HEK293 (cell line): Measurements from ENCODE around the gene DENND5A.

Source experiments
- CTCF ChIA-PET: fragments of 350-600 bp; formaldehyde crosslinking; extraction: SDS; loops from one replicate; lab custom pipeline; 2021; ENCODE audit warnings: antibody characterized with exemption; lab: Yijun Ruan, JAX
- POLR2A ChIA-PET: fragments of 300-600 bp; formaldehyde crosslinking; extraction: SDS; loops from one replicate; lab custom pipeline; 2020; ENCODE audit warnings: antibody characterized with exemption, inconsistent platforms; lab: Yijun Ruan, JAX
- H3K27ac ChIP-seq: fragments of 200-500 bp; sonication (Bioruptor generic); 2 replicates; pipeline ENCODE4 v1.5.1; 2014; ENCODE audit warnings: low read depth, low read length, control low read depth, inconsistent platforms; ENCODE audit errors: extremely low read depth
- H3K36me3 ChIP-seq, 2 experiments: fragments of 200-500 bp in 1 of 2; sonication (Bioruptor generic) in 1 of 2; 1 replicate in 1 of 2; 2 replicates in 1 of 2; pipeline ENCODE4 v1.5.1; 2014 to 2017; ENCODE audit warnings: inconsistent platforms in 2 of 2, low read length in 2 of 2; ENCODE audit not compliant: control insufficient read depth in 2 of 2, insufficient read depth in 1 of 2
- H3K4me1 ChIP-seq: fragments of 200-500 bp; sonication (Bioruptor generic); 2 replicates; pipeline ENCODE4 v1.5.1; 2014; ENCODE audit warnings: mild to moderate bottlenecking, low read length, inconsistent platforms; ENCODE audit not compliant: control insufficient read depth, insufficient read depth
- H3K4me3 ChIP-seq: 2 replicates; pipeline ENCODE4 v1.5.1; 2011; ENCODE audit warnings: low read depth, mild to moderate bottlenecking, control low read depth, low read length, moderate library complexity
- H3K9me3 ChIP-seq: fragments of 200-500 bp; sonication (Bioruptor generic); 2 replicates; pipeline ENCODE4 v1.5.1; 2014; ENCODE audit warnings: low read depth, low read length, inconsistent platforms; ENCODE audit not compliant: control insufficient read depth, insufficient read depth
- EGR2 ChIP-seq: fragments of 450-650 bp; formaldehyde crosslinking; IDR thresholded peaks from 2 replicates; pipeline ENCODE4 v1.5.1; 2016; ENCODE audit warnings: low read depth, missing biosample characterization, missing genetic modification characterization
- IKZF3 ChIP-seq: fragments of 450-650 bp; IDR thresholded peaks from 2 replicates; pipeline ENCODE4 v1.5.0; 2018; ENCODE audit warnings: missing biosample characterization, mild to moderate bottlenecking, missing genetic modification characterization, moderate library complexity
- PATZ1 ChIP-seq: fragments of 450-650 bp; formaldehyde crosslinking; IDR thresholded peaks from 2 replicates; pipeline ENCODE4 v1.5.1; 2016; ENCODE audit warnings: missing biosample characterization, missing genetic modification characterization
- PRDM1 ChIP-seq: fragments of 450-650 bp; formaldehyde crosslinking; IDR thresholded peaks from 2 replicates; pipeline ENCODE4; 2016; ENCODE audit warnings: missing biosample characterization, missing genetic modification characterization
- SCRT2 ChIP-seq: fragments of 450-650 bp; formaldehyde crosslinking; IDR thresholded peaks from 2 replicates; pipeline ENCODE4 v1.5.1; 2016; ENCODE audit warnings: missing biosample characterization, missing genetic modification characterization
- WT1 ChIP-seq: fragments of 450-650 bp; formaldehyde crosslinking; IDR thresholded peaks from 2 replicates; pipeline ENCODE4 v1.5.1; 2016; ENCODE audit warnings: missing biosample characterization, missing genetic modification characterization
- ZBTB26 ChIP-seq: fragments of 450-650 bp; formaldehyde crosslinking; optimal IDR thresholded peaks from 2 replicates; pipeline ENCODE3; 2016; ENCODE audit warnings: missing biosample characterization, mild to moderate bottlenecking, missing genetic modification characterization
- ZNF140 ChIP-seq: fragments of 450-650 bp; formaldehyde crosslinking; IDR thresholded peaks from 2 replicates; pipeline ENCODE4 v1.5.1; 2016; ENCODE audit warnings: missing biosample characterization, missing genetic modification characterization
- ZNF248 ChIP-seq: fragments of 450-650 bp; formaldehyde crosslinking; IDR thresholded peaks from 2 replicates; pipeline ENCODE4 v1.5.1; 2017; ENCODE audit warnings: missing biosample characterization, missing genetic modification characterization
- ZNF292 ChIP-seq: fragments of 450-650 bp; formaldehyde crosslinking; IDR thresholded peaks from 2 replicates; pipeline ENCODE4 v1.5.1; 2016; ENCODE audit warnings: low read depth, missing biosample characterization, missing genetic modification characterization, borderline replicate concordance
- ZNF366 ChIP-seq: fragments of 450-650 bp; formaldehyde crosslinking; conservative IDR thresholded peaks from 2 replicates; pipeline ENCODE4 v1.5.1; 2016; ENCODE audit warnings: missing biosample characterization, missing genetic modification characterization
- ZNF433 ChIP-seq: fragments of 450-650 bp; formaldehyde crosslinking; IDR thresholded peaks from 2 replicates; pipeline ENCODE4 v1.5.1; 2016; ENCODE audit warnings: missing biosample characterization, missing genetic modification characterization, low read depth
- ZNF610 ChIP-seq: fragments of 450-650 bp; formaldehyde crosslinking; IDR thresholded peaks from 2 replicates; pipeline ENCODE4 v1.5.1; 2016; ENCODE audit warnings: missing biosample characterization, missing genetic modification characterization, borderline replicate concordance
- ZNF624 ChIP-seq: fragments of 450-650 bp; formaldehyde crosslinking; IDR thresholded peaks from 2 replicates; pipeline ENCODE4 v1.5.1; 2017; ENCODE audit warnings: missing biosample characterization, missing genetic modification characterization
- ZNF707 ChIP-seq: fragments of 450-650 bp; formaldehyde crosslinking; IDR thresholded peaks from 2 replicates; pipeline ENCODE4 v1.5.1; 2016; ENCODE audit warnings: missing biosample characterization, missing genetic modification characterization

DENND5A gene

DNA sequence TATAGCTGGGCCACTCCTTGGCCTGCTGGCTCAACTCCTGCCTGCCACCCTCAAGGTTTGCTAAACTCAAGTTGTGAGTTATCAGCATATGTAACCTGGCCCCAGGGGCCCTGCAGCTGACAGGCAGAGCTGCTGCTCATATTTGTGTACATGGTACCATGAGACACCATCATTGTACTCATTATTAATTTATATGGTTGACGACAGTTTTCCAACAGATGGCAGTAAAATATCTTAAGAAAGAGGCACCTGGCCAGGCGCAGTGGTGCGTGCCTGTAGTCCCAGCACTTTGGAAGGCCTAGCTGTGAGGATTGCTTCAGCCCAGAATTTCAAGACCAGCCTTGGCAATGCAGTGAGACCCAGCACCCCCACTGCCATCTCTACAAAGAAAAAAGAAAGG is 11.4 kb upstream of the DENND5A start (continued):
- TF ChIP-seq PATZ1 (tag by site-specific recombination) (no peak), ZNF624 (tag by site-specific recombination) (no peak), EGR2 (tag by site-specific recombination) (no peak), ZNF610 (no peak), ZNF292 (tag by site-specific recombination) (no peak), ZBTB26 (tag by site-specific recombination) (no peak), ZNF433 (tag by site-specific recombination) (no peak), WT1 (no peak)

DNA sequence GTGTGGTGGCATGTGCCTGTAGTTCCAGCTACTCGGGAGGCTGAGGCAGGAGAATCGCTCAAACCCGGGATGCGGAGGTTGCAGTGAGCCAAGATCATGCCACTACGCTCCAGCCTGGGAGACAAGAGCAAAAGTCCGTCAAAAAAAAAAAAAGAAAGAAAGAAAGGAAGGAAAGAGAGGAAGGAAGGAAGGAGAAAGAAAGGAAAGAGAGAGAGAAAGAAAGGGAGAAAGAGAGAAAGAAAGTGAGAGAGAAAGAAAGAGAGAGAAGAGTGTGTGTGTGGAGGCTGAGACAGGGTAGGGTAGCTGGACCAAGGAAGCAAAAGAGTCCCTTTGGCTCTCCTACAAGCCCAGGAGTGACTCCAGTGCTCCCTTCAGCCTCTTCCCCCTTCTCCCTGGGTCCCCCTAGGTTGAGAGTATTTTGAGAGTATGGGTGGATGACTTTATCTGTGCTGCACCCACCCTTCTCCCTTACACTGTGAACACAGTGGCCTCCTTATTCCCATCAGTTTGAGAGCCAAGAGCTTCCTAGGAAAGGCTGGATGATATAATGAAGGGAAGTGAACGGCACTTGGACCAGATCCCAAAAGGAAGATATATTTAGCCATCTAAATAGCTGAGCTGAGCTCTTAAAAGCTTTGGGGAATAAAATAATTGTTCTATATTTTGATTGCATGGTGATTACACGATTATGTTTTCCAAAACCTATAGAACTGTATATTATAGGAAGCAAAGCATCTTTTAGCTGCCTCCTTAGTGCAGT is 9.5 kb upstream of the DENND5A start:
- H3K4me1 ChIP-seq: no peaks in the 10 kb centered on the region
- POLR2A ChIA-PET: interaction anchor here (0.7 to 0.8 kb wide), 2 partner anchors 9 to 38 kb away, joined by 3 to 5 read pairs; partner anchors contain the start of gene DENND5A
- CTCF ChIA-PET: interaction anchor here (0.6 kb wide), 1 partner anchor 9 kb away, joined by 3 read pairs; no protein-coding TSS in a partner anchor
- H3K9me3 ChIP-seq: no peaks in the 10 kb centered on the region
- TF ChIP-seq IKZF3 (no peak), ZNF366 (tag by site-specific recombination) (peak; percentile 62), PRDM1 (tag by site-specific recombination) (peak; percentile 86), ZNF140 (tag by site-specific recombination) (no peak), ZNF248 (tag by site-specific recombination) (no peak)
- no peak overlapping the region for H3K27ac ChIP-seq
- H3K4me3 ChIP-seq: no peak overlapping the region
- H3K36me3 ChIP-seq: no peaks in the 10 kb centered on the region; a peak in 1 of 3 replicates

DNA sequence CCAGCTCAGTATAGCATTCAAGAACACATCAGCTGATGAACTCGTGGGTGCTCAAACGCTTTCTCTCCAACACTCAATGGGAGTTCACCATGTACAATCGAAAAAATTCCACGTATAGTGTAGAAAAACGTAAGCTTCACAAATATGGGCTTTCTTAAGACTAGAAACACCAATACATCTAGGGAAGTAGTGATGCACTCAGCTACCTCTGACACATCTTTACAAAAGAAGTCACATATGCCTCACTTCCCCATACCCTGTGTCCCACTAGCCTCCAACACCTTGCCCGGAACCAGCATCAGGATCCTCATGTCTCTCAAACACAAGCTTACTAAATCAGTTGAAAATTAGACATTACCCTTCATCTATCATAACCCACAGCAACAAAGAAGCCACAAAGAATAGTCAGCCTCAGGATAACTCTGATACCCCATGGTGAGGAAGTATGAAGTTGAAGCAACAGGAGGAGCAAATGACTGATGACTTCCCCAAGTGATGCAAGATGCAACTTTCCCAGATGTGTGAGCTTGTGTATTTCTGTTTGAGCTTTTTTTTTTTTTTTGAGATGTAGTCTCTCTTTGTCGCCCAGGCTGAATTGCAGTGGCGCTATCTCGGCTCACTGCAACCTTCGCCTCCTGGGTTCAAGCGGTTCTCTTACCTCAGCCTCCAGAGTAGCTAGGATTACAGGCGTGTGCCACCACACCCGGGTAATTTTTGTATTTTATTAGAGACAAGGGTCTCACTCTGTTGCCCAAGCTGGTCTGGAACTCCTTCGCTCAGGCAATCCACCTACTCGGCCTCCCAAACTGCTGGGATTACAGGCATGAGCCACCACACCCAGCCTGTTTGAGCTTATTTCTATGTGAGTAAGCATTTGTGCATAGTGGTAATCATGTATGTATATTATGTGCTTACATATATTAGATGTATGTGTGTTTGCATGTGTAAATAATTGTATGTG is 8.5 kb upstream of the DENND5A start:
- no peak for TF ChIP-seq ZNF707 (tag by site-specific recombination)
- TF ChIP-seq SCRT2: peak; percentile 59
- TF ChIP-seq, all 188 proteins: peak for 1
- CTCF ChIA-PET: interaction anchor here (1.0 kb wide), 1 partner anchor 232 kb away, joined by 4 read pairs; no protein-coding TSS in a partner anchor
- POLR2A ChIA-PET: interaction anchor here (1.0 kb wide), 1 partner anchor 111 kb away, joined by 3 read pairs; the partner anchor contains the start of gene IPO7
- Histone ChIP-seq H3K4me1 (no peaks in the 10 kb centered on the region), H3K9me3 (no peaks in the 10 kb centered on the region), H3K27ac (no peak overlapping the region), H3K4me3 (no peak overlapping the region), H3K36me3 (no peaks in the 10 kb centered on the region)
